ENCODE measurements around the gene OR51I1.

- no peak for TF ChIP-seq CTCF (IDR thresholded peaks at IDR 0.05)
- TF ChIP-seq ZFX (IDR thresholded peaks at IDR 0.05; ENCODE audit: borderline replicate concordance), result no peak
Measured at GRCh38 chr11:5441414-5441813, at the start of gene OR51I1.

All from 22Rv1 (cell line).